Ovary (tissue), 10 donors: ENCODE measurements around the gene CKAP4. TPM values are rescaled to one million over a fixed set of nuclear protein-coding genes. Genes with fewer than 3 reads are reported as not detected.
A peak's percentile ranks its signal among the peaks of the same experiment; 100 is the strongest.

Source experiments
- DNase-seq, 5 donors: peaks; one replicate each; pipeline ENCODE4 v3.0.0-alpha.2; 2019 to 2020
- H3K27ac ChIP-seq, 2 donors: fragments of 200-600 bp; one replicate each; pipeline versions ENCODE4 v1.5.1 to v1.8.0; 2019 to 2022
- H3K27me3 ChIP-seq: fragments of 200-600 bp; one replicate; pipeline ENCODE4 v1.8.0; 2022
- H3K36me3 ChIP-seq: fragments of 200-600 bp; sonication (generic); one replicate; pipeline ENCODE4 v1.5.1; 2019
- H3K4me1 ChIP-seq: one replicate; pipeline ENCODE4 v1.8.1; 2013; ENCODE audit warnings: mild to moderate bottlenecking, moderate library complexity; ENCODE audit not compliant: insufficient read depth
- H3K4me3 ChIP-seq: fragments of 200-600 bp; sonication (generic); one replicate; pipeline ENCODE4 v1.5.1; 2017
- H3K9me3 ChIP-seq, 2 donors: fragments of 200-600 bp in 1 of 2; sonication (generic) in 1 of 2; one replicate each; pipeline versions ENCODE4 v1.5.1 to v1.8.1; 2013 to 2019; ENCODE audit warnings: mild to moderate bottlenecking in 1 of 2, moderate library complexity in 1 of 2
- EP300 ChIP-seq: sonication (generic); formaldehyde crosslinking; IDR thresholded peaks from one replicate; pipeline ENCODE4 v1.6.1; 2017; ENCODE audit warnings: antibody characterized with exemption
- POLR2A ChIP-seq: fragments of 450-650 bp; IDR thresholded peaks from one replicate; pipeline ENCODE4 v1.6.1; 2017; ENCODE audit warnings: antibody characterized with exemption, mild to moderate bottlenecking, moderate library complexity
- WGBS, 3 donors: extraction: QIAGEN DNeasy Blood & Tissue Kit in 1 of 3; methylation state at CpG; one replicate each; pipeline versions ENCODE4 v1.1.5 to v1.1.7; 2013 to 2017; 5-methylcytosine and 5-hydroxymethylcytosine counted together
- intact Hi-C, 4 donors: fragments of 100-400 bp; cut with DNase I; formaldehyde crosslinking; loops; one replicate each; pipeline versions ENCODE4 v1.11.0 to v1.15.1; 2022 to 2023
- long read RNA-seq, 3 donors: library from polyadenylated mRNA in 2 of 3; unstranded in 2 of 3; transcript quantifications; one replicate each; pipeline ENCODE4 v2.0.0 and lab custom pipeline, GENCODE V29; 2021 to 2026
- polyA plus RNA-seq, 2 donors: library from polyadenylated mRNA; stranded (reverse); fragments of 200-250 nt in 1 of 2; fragments of 350-450 nt in 1 of 2; fragmentation: Illumina TruSeq in 1 of 2; extraction: RNeasy Lipid Tissue Mini Kit (QIAGEN cat#74804) in 1 of 2; gene quantifications; one replicate each; pipeline ENCODE4 v1.2.3, GENCODE V29; 2013 to 2014
- total RNA-seq, 7 donors: library from RNA; depleted of rRNA in 2 of 7; stranded (reverse); fragments of >200 nt in 2 of 7; fragmentation: NEBNext Ultra II Directional in 3 of 7; extraction: Animal tissue kit (Norgen Biotek cat#: 25700) in 3 of 7; gene quantifications; one replicate each; pipeline versions ENCODE4 v1.1.0 to v1.2.4, GENCODE V29; 2016 to 2023
- TF ChIP-seq, protein P1 (sequence below), 3 donors: fragments of 450-650 bp in 2 of 3; fragments of 200-600 bp in 1 of 3; IDR thresholded peaks; one replicate each; pipeline versions ENCODE4 v1.5.1 to v1.8.0; 2016 to 2022; ENCODE audit warnings: antibody characterized with exemption in 3 of 3, mild to moderate bottlenecking in 1 of 3
- donor health status: DM: no; HTN: no; CAD: no; lungs with moderate emphysema.
- donor health status: DM: no; HTN: no; CAD: no.
- donor health status: Bipolar disorder and iron deficiency.
- donor health status: DM: yes; HTN: yes; CAD: no.
- donor health status: DM: no; HTN: no; CAD: no.
- donor health status: DM: yes; HTN: yes; CAD: no.

The CKAP4 gene, protein sequence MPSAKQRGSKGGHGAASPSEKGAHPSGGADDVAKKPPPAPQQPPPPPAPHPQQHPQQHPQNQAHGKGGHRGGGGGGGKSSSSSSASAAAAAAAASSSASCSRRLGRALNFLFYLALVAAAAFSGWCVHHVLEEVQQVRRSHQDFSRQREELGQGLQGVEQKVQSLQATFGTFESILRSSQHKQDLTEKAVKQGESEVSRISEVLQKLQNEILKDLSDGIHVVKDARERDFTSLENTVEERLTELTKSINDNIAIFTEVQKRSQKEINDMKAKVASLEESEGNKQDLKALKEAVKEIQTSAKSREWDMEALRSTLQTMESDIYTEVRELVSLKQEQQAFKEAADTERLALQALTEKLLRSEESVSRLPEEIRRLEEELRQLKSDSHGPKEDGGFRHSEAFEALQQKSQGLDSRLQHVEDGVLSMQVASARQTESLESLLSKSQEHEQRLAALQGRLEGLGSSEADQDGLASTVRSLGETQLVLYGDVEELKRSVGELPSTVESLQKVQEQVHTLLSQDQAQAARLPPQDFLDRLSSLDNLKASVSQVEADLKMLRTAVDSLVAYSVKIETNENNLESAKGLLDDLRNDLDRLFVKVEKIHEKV
- total RNA-seq = 10 to 100 TPM; 32.0 to 59.4 (median 55.4) TPM
- 10 to 100 TPM; 26.4 to 87.4 TPM for polyA plus RNA-seq
- long read RNA-seq, donor 1, transcript CKAP4-201 (2 exons, 3,093 nt) = major isoform, 27 of 49 reads
- long read RNA-seq, donor 1, partial matches to known transcripts = 0 of 49 reads
- long read RNA-seq, donor 1, other reads (novel, unspliced or antisense) = 22 of 49 reads
- long read RNA-seq, donor 2, transcript CKAP4-201 (2 exons, 3,093 nt) = major isoform, 44 of 50 reads
- long read RNA-seq, donor 2, partial matches to known transcripts = 6 of 50 reads
- long read RNA-seq, donor 2, other reads (novel, unspliced or antisense) = 0 of 50 reads
- long read RNA-seq, donor 3, transcript CKAP4-201 (2 exons, 3,093 nt) = major isoform, 272 of 286 reads
- long read RNA-seq, donor 3, partial matches to known transcripts = 0 of 286 reads
- long read RNA-seq, donor 3, other reads (novel, unspliced or antisense) = 14 of 286 reads

GRCh38 chr12:106247674-106248311 lies at the start of gene CKAP4:
Gene CKAP4 (minus strand): TSS chr12:106248020. CDS start chr12:106247851, 169 bp downstream.
- TF ChIP-seq, protein P1, sequence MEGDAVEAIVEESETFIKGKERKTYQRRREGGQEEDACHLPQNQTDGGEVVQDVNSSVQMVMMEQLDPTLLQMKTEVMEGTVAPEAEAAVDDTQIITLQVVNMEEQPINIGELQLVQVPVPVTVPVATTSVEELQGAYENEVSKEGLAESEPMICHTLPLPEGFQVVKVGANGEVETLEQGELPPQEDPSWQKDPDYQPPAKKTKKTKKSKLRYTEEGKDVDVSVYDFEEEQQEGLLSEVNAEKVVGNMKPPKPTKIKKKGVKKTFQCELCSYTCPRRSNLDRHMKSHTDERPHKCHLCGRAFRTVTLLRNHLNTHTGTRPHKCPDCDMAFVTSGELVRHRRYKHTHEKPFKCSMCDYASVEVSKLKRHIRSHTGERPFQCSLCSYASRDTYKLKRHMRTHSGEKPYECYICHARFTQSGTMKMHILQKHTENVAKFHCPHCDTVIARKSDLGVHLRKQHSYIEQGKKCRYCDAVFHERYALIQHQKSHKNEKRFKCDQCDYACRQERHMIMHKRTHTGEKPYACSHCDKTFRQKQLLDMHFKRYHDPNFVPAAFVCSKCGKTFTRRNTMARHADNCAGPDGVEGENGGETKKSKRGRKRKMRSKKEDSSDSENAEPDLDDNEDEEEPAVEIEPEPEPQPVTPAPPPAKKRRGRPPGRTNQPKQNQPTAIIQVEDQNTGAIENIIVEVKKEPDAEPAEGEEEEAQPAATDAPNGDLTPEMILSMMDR (IDR thresholded peaks at IDR 0.05) = no peak
- TF ChIP-seq POLR2A = peak; percentile 59
- peak within 1 kb of the TSS; percentile 99 to 100 for H3K27ac ChIP-seq
- H3K36me3 ChIP-seq = no peaks in the 10 kb centered on the region
- peak; percentile 80 to 88 (median 85) for DNase-seq
- peaks cover 16% of the 10 kb centered on the region for H3K4me1 ChIP-seq
- WGBS, 3 donors = 0 to 1% (median 1%) methylated on average over 24 to 96 of the region's 102 CpGs
- intact Hi-C loops = loop anchor here in 3 of 4 donors (5.0 to 10.0 kb wide), 4 partner anchors 55 to 110 kb away; partner anchors contain the start of genes POLR3B (in 1 of the 3) and TCP11L2 (in 1 of the 3)
- H3K27me3 ChIP-seq = no peaks in the 10 kb centered on the region
- H3K9me3 ChIP-seq = no peaks in the 10 kb centered on the region
- peak within 1 kb of the TSS; percentile 73 for H3K4me3 ChIP-seq

DNA sequence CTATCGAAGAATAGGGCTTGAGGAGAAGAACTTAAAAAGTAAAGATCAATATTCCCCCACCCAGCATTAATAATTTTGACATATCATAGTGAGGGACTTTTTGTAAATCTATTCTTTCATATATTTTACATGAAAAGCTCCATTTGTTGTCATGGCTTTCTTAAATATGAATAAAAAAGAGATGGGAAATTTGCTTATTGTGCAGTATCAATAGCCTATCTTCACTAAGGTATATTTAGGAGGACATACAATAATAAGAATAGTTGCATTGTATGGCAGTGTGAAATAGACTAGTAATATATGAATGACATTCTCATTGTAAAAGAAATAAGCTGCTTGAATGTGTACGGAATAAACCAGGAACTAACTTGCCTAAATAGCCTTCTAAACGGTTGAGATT lies 49.3 kb upstream of the CKAP4 start:
- no peak for DNase-seq
- H3K4me1 ChIP-seq = no peaks in the 10 kb centered on the region
- no peak overlapping the region for H3K27ac ChIP-seq
- H3K4me3 ChIP-seq = no peak overlapping the region
- intact Hi-C loops = no loop called here
- WGBS, 3 donors = 81 to 86% (median 81%) methylated on average over 3 of the region's 3 CpGs
- no peaks in the 10 kb centered on the region for H3K9me3 ChIP-seq
- TF ChIP-seq, protein P1 (IDR thresholded peaks at IDR 0.05) = no peak
- TF ChIP-seq POLR2A (no peak), EP300 (no peak)
- H3K36me3 ChIP-seq = no peaks in the 10 kb centered on the region
- no peaks in the 10 kb centered on the region for H3K27me3 ChIP-seq

DNA sequence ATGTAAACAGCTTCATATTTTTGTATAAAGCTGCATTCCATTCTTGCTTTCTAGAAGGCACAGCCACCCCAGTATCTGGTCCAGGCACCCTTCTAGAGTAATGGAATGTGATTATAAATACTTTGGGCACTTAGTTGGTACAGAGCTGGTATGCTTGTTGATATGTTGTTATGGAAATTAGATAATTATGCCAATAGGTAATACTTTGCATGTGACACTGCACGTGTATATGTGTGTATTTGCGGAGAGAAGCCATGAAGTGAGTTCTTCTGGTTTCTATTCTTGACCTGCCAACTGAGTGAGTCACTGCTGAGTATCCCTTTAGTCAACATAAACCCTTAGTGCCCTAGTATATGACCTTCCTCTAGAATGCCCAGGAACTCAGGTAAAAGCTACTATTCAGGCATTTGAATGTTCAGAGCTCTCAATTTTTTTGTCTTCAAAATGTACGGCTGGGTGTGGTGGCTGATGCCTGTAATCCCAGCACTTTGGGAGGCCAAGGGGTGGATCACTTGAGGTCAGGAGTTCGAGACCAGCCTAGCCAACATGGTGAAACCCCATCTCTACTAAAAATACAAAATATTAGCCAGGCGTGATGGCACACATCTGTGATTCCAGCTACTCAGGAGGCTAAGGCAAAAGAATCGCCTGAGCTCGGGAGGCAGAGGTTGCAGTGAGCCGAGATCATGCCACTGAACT lies 48.5 kb upstream of the CKAP4 start:
- DNase-seq = no peak
- H3K27ac ChIP-seq = no peak overlapping the region
- intact Hi-C loops = no loop called here
- H3K36me3 ChIP-seq = no peaks in the 10 kb centered on the region
- WGBS, 3 donors = 88 to 91% (median 90%) methylated on average over 8 of the region's 8 CpGs
- no peak overlapping the region for H3K4me3 ChIP-seq
- no peaks in the 10 kb centered on the region for H3K27me3 ChIP-seq
- H3K4me1 ChIP-seq = no peaks in the 10 kb centered on the region
- H3K9me3 ChIP-seq = no peaks in the 10 kb centered on the region
- no peak for TF ChIP-seq EP300
- no peak for TF ChIP-seq POLR2A
- TF ChIP-seq, protein P1 (IDR thresholded peaks at IDR 0.05) = no peak
